ENCODE measurements around the gene PTTG1IP. TPM values are rescaled to one million over a fixed set of nuclear protein-coding genes. Genes with fewer than 3 reads are reported as not detected.

The PTTG1IP gene
- total RNA-seq, 1 experiment from 2014 or later: 558 TPM

GRCh38 chr21:44909719-44910118, 36.2 kb upstream of the PTTG1IP start:
- no peak for DNase-seq (ENCODE audit: low read depth)

- DNase-seq (ENCODE audit: low read depth): no peak
These were observed 35.4 kb upstream of the PTTG1IP start for GRCh38 chr21:44908908-44909307.

- DNase-seq (ENCODE audit: low read depth): no peak
These were observed 34.7 kb upstream of the PTTG1IP start for GRCh38 chr21:44907966-44908895.

GRCh38 chr21:44907225-44907965, 33.9 kb upstream of the PTTG1IP start:
- no peak for DNase-seq (ENCODE audit: low read depth)

GRCh38 chr21:44905728-44906090, 32.2 kb upstream of the PTTG1IP start:
- DNase-seq (ENCODE audit: low read depth): no peak

GRCh38 chr21:44905016-44905727, 31.7 kb upstream of the PTTG1IP start:
- no peak for DNase-seq (ENCODE audit: low read depth)

- no peak for DNase-seq (ENCODE audit: low read depth)
These were observed 30.8 kb upstream of the PTTG1IP start for GRCh38 chr21:44904141-44904923.

GRCh38 chr21:44903689-44904088, 30.2 kb upstream of the PTTG1IP start:
- DNase-seq (ENCODE audit: low read depth): no peak

- DNase-seq (ENCODE audit: low read depth): no peak
These were observed 29.7 kb upstream of the PTTG1IP start for GRCh38 chr21:44903050-44903685.

- no peak for DNase-seq (ENCODE audit: low read depth)
These were observed 29.0 kb upstream of the PTTG1IP start for GRCh38 chr21:44902268-44903049.

- DNase-seq (ENCODE audit: low read depth): no peak
These were observed 28.0 kb upstream of the PTTG1IP start for GRCh38 chr21:44901391-44902074.

GRCh38 chr21:44900559-44901251, 27.2 kb upstream of the PTTG1IP start:
- no peak for DNase-seq (ENCODE audit: low read depth)

GRCh38 chr21:44899768-44900558, 26.5 kb upstream of the PTTG1IP start:
- no peak for DNase-seq (ENCODE audit: low read depth)

GRCh38 chr21:44898851-44899767, 25.6 kb upstream of the PTTG1IP start:
- DNase-seq (ENCODE audit: low read depth): no peak

GRCh38 chr21:44898011-44898488, 24.6 kb upstream of the PTTG1IP start:
- DNase-seq (ENCODE audit: low read depth): no peak

GRCh38 chr21:44897326-44898010, 24.0 kb upstream of the PTTG1IP start:
- DNase-seq (ENCODE audit: low read depth): no peak

All from M059J (cell line).